Measurements from ENCODE around the gene NELL2.

DNA sequence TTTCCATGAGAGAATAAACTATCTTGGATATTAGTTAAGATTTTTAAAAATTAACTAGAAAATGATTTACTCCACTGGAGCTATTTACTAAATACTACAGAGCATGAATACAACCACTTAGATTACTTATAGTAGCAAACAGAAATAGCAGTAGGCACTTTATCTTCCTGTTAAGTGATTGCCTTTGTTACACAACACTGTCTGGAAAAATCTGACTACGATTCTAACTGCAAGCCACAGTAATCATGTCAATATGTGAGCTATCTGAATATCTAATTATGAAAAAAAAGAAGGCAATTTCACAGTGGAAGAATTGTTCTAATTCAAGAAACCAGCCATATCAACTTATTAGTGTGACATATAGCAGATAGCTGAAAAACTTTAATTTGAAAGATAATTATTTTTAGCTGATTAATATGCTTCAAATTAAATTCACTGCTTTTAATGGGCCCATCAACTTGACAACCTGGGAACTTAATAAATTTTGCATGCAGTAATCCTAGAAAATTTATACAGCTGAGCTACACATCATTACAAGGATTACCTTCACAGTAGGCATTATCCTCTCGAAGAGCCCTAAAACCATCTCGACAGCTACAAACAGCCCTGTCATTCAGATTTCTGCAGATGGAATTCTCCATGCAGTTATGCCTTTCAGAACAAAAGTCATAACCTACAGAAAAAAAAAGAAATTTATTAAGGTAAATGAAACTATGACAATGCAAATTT is 172.8 kb downstream of the NELL2 start:
- TF ChIP-seq SIN3A (IDR thresholded peaks at IDR 0.05; ENCODE audit: low read depth) (no peak), POLR2A (IDR thresholded peaks at IDR 0.05; ENCODE audit: borderline replicate concordance, extremely low read depth, insufficient read depth, insufficient read length) (no peak), CTCF (IDR thresholded peaks at IDR 0.05 in 2 of 3, conservative IDR thresholded peaks at IDR 0.05 in 1 of 3; ENCODE audit: borderline replicate concordance in 1 of 3, insufficient read depth in 1 of 3, low read depth in 2 of 3, low read length in 2 of 3) (no peak), ATF3 (IDR thresholded peaks at IDR 0.05) (no peak), SRF (IDR thresholded peaks at IDR 0.05; ENCODE audit: low read depth) (no peak), YY1 (IDR thresholded peaks at IDR 0.05; ENCODE audit: extremely low read depth, insufficient replicate concordance, low read depth, low read length) (no peak), MAX (IDR thresholded peaks at IDR 0.05) (no peak), ZBTB33 (IDR thresholded peaks at IDR 0.05; ENCODE audit: extremely low read depth, insufficient replicate concordance, low read length) (no peak), POLR2AphosphoS5 (IDR thresholded peaks at IDR 0.05; ENCODE audit: low read depth, low read length) (no peak)
- TF ChIP-seq, protein P1, sequence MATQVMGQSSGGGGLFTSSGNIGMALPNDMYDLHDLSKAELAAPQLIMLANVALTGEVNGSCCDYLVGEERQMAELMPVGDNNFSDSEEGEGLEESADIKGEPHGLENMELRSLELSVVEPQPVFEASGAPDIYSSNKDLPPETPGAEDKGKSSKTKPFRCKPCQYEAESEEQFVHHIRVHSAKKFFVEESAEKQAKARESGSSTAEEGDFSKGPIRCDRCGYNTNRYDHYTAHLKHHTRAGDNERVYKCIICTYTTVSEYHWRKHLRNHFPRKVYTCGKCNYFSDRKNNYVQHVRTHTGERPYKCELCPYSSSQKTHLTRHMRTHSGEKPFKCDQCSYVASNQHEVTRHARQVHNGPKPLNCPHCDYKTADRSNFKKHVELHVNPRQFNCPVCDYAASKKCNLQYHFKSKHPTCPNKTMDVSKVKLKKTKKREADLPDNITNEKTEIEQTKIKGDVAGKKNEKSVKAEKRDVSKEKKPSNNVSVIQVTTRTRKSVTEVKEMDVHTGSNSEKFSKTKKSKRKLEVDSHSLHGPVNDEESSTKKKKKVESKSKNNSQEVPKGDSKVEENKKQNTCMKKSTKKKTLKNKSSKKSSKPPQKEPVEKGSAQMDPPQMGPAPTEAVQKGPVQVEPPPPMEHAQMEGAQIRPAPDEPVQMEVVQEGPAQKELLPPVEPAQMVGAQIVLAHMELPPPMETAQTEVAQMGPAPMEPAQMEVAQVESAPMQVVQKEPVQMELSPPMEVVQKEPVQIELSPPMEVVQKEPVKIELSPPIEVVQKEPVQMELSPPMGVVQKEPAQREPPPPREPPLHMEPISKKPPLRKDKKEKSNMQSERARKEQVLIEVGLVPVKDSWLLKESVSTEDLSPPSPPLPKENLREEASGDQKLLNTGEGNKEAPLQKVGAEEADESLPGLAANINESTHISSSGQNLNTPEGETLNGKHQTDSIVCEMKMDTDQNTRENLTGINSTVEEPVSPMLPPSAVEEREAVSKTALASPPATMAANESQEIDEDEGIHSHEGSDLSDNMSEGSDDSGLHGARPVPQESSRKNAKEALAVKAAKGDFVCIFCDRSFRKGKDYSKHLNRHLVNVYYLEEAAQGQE (IDR thresholded peaks at IDR 0.05; ENCODE audit: low read depth) = no peak

Measured in HCT116 (cell line).